Heart right ventricle (tissue), 16 donors: ENCODE data around the gene DISP3. TPM values are rescaled to one million over a fixed set of nuclear protein-coding genes. Genes with fewer than 3 reads are reported as not detected.

Experiments
- ATAC-seq, 8 donors: fragments of 200-7000 bp; cut with Tn5 transposase; one replicate each; pipeline ENCODE4 v1.9.1; 2020; ENCODE audit warnings: mild to moderate bottlenecking in 8 of 8, moderate library complexity in 8 of 8, moderate number of reproducible peaks in 1 of 8
- DNase-seq, 2 donors: peaks; one replicate each; pipeline ENCODE4 v3.0.0-alpha.2; 2020
- H3K27ac ChIP-seq, 10 donors: fragments of 200-600 bp; sonication (generic) in 2 of 10; one replicate each; pipeline versions ENCODE4 v1.5.0 to v1.8.0; 2020 to 2022; ENCODE audit warnings: mild to moderate bottlenecking in 3 of 10
- H3K27me3 ChIP-seq, 7 donors: fragments of 200-600 bp; one replicate each; pipeline ENCODE4 v1.8.0; 2021 to 2022; ENCODE audit warnings: mild to moderate bottlenecking in 2 of 7
- H3K36me3 ChIP-seq, 9 donors: fragments of 200-600 bp; sonication (generic) in 1 of 9; one replicate each; pipeline versions ENCODE4 v1.5.0 to v1.8.0; 2020 to 2022; ENCODE audit warnings: mild to moderate bottlenecking in 2 of 9
- H3K4me1 ChIP-seq, 9 donors: fragments of 200-600 bp; sonication (generic) in 1 of 9; one replicate each; pipeline versions ENCODE4 v1.5.0 to v1.8.0; 2020 to 2022; ENCODE audit warnings: mild to moderate bottlenecking in 4 of 9
- H3K4me3 ChIP-seq, 10 donors: fragments of 200-600 bp; sonication (generic) in 2 of 10; one replicate each; pipeline versions ENCODE4 v1.5.0 to v1.8.0; 2020 to 2022; ENCODE audit warnings: mild to moderate bottlenecking in 7 of 10, moderate library complexity in 2 of 10
- H3K9me3 ChIP-seq, 11 donors: fragments of 200-600 bp in 10 of 11; sonication (generic) in 2 of 11; one replicate each; pipeline versions ENCODE4 v1.5.0 to v1.8.0; 2013 to 2022; ENCODE audit warnings: mild to moderate bottlenecking in 2 of 11, control low read depth in 1 of 11, moderate library complexity in 1 of 11
- CTCF ChIP-seq, 9 donors: fragments of 200-600 bp; sonication (generic) in 2 of 9; IDR thresholded peaks; one replicate each; pipeline versions ENCODE4 v1.5.0 to v1.8.0; 2021 to 2022; ENCODE audit warnings: antibody characterized with exemption in 9 of 9, mild to moderate bottlenecking in 5 of 9, moderate library complexity in 1 of 9
- WGBS, 2 donors: extraction: QIAGEN DNeasy Blood & Tissue Kit; methylation state at CpG; one replicate each; pipeline ENCODE4 v1.1.7; 2013; ENCODE audit warnings: inconsistent platforms in 1 of 2; 5-methylcytosine and 5-hydroxymethylcytosine counted together
- intact Hi-C, 10 donors: fragments of 100-400 bp; cut with DNase I; formaldehyde crosslinking; loops; one replicate each; pipeline versions ENCODE4 v1.11.1 to v1.14.2; 2022
- polyA plus RNA-seq, 2 donors: library from polyadenylated mRNA; stranded (reverse); fragments of 200-250 nt; gene quantifications; one replicate each; pipeline ENCODE4 v1.2.3, GENCODE V29; 2013
- total RNA-seq, 10 donors: library from RNA; stranded (reverse); fragmentation: NEBNext Ultra II Directional in 3 of 10; extraction: Animal tissue kit (Norgen Biotek cat#: 25700) in 3 of 10; gene quantifications; one replicate each; pipeline versions ENCODE4 v1.2.1 to v1.2.4, GENCODE V29; 2021 to 2023
- donor health status: Arrhythmogenic right ventricular cardiomyopathy.
- donor health status: ischemic (EF 13 %, LVEDD 7.1; RV severe dilation, severe dysfunction).
- donor health status: healthy with polysubstance abuse.
- donor health status: DM: no; HTN: yes; CAD: no.
- donor health status: DM: no; HTN: no; CAD: no.
- donor health status: ischemic (EF 25% LVEDD 6.9; RV normal size, moderate dysfunction).
- donor health status: ischemic (EF 25% LVEDD 5.7; RV mildly dilated, moderate dysfunction).
- donor health status: healthy.
- donor health status: DM: yes; HTN: yes; CAD: no.
- donor health status: Ischemic cardiomyopathy.
- donor health status: ischemic (EF 35%, LVEDD 5.7; RV mildly dilated, moderate dysfunction).
- donor health status: nonischemic (EF 11% LVEDD 7.7; RV severe dilation, severe dysfunction).
- donor health status: DM: yes; HTN: yes; CAD: no.
- donor health status: PGD.
- donor health status: ischemic (EF 29% LVEDD 5.4; RV normal size, mild dysfunction).
- donor health status: nonischemic (EF 23%, LVEDD 6.1; RV moderate dilation, normal function).

The DISP3 gene
- total and polyA plus RNA-seq, 12 donors: 0.05 to 0.22 (median 0.13) TPM; not detected in 5

GRCh38 chr1:11471473-11471872 lies 7.5 kb upstream of the DISP3 start:
- peaks cover 0 to 39% (median 12%) of the 10 kb centered on the region in 7 donors for H3K27me3 ChIP-seq

GRCh38 chr1:11472284-11472683 lies 6.7 kb upstream of the DISP3 start:
- no peaks in the 10 kb centered on the region for H3K4me1 ChIP-seq
- no peaks in the 10 kb centered on the region for H3K9me3 ChIP-seq
- no peak overlapping the region for H3K27ac ChIP-seq
- intact Hi-C loops: loop anchor here in 2 of 10 donors (10.0 kb wide), 2 partner anchors 163 to 173 kb away; no protein-coding TSS in a partner anchor
- peaks cover 0 to 41% (median 16%) of the 10 kb centered on the region in 7 donors for H3K27me3 ChIP-seq
- no peaks in the 10 kb centered on the region for H3K36me3 ChIP-seq
- DNase-seq (no peak), ATAC-seq (no peak)
- no peak overlapping the region for H3K4me3 ChIP-seq
- no peak for TF ChIP-seq CTCF (IDR thresholded peaks at IDR 0.05)
- 83 to 84% methylated on average over 2 of the region's 2 CpGs for WGBS, 2 donors

More at GRCh38 chr1:11471473-11471872, 7.5 kb upstream of the DISP3 start:
- no peak for DNase-seq
- H3K9me3 ChIP-seq: no peaks in the 10 kb centered on the region
- intact Hi-C loops: loop anchor here in 2 of 10 donors (10.0 kb wide), 2 partner anchors 163 to 173 kb away; no protein-coding TSS in a partner anchor
- H3K36me3 ChIP-seq: no peaks in the 10 kb centered on the region
- H3K4me3 ChIP-seq: no peak overlapping the region
- no peak for ATAC-seq
- WGBS, 2 donors: 36 to 47% methylated on average over 1 of the region's 1 CpG
- no peak for TF ChIP-seq CTCF (IDR thresholded peaks at IDR 0.05)
- H3K27ac ChIP-seq: no peak overlapping the region
- no peaks in the 10 kb centered on the region for H3K4me1 ChIP-seq

- Histone ChIP-seq H3K27me3 (peaks cover 0 to 45% (median 19%) of the 10 kb centered on the region in 7 donors), H3K27ac (no peak overlapping the region), H3K9me3 (no peaks in the 10 kb centered on the region), H3K4me3 (no peak overlapping the region), H3K36me3 (no peaks in the 10 kb centered on the region), H3K4me1 (no peaks in the 10 kb centered on the region)
- DNase-seq (no peak), ATAC-seq (no peak)
- intact Hi-C loops: loop anchor here in 2 of 10 donors (10.0 kb wide), 2 partner anchors 162 to 172 kb away; no protein-coding TSS in a partner anchor
- 56 to 87% methylated on average over 3 of the region's 3 CpGs for WGBS, 2 donors
- no peak for TF ChIP-seq CTCF (IDR thresholded peaks at IDR 0.05)
These were observed 6.2 kb upstream of the DISP3 start for GRCh38 chr1:11472741-11473140.

- Histone ChIP-seq H3K36me3 (no peaks in the 10 kb centered on the region), H3K4me1 (peaks cover 0 to 5% (median 3%) of the 10 kb centered on the region in 9 donors), H3K27me3 (peaks cover 0 to 54% (median 23%) of the 10 kb centered on the region in 7 donors), H3K27ac (no peak overlapping the region), H3K9me3 (no peaks in the 10 kb centered on the region), H3K4me3 (no peak overlapping the region)
- DNase-seq (no peak), ATAC-seq (no peak)
- WGBS, 2 donors: 42 to 48% methylated on average over 8 of the region's 8 CpGs
- intact Hi-C loops: loop anchor here in 2 of 10 donors (10.0 kb wide), 2 partner anchors 161 to 171 kb away; no protein-coding TSS in a partner anchor
- no peak for TF ChIP-seq CTCF (IDR thresholded peaks at IDR 0.05)
These were observed 5.4 kb upstream of the DISP3 start for GRCh38 chr1:11473491-11474034.
